ENCODE measurements around the gene GOLGA7B.

Gene GOLGA7B

DNA sequence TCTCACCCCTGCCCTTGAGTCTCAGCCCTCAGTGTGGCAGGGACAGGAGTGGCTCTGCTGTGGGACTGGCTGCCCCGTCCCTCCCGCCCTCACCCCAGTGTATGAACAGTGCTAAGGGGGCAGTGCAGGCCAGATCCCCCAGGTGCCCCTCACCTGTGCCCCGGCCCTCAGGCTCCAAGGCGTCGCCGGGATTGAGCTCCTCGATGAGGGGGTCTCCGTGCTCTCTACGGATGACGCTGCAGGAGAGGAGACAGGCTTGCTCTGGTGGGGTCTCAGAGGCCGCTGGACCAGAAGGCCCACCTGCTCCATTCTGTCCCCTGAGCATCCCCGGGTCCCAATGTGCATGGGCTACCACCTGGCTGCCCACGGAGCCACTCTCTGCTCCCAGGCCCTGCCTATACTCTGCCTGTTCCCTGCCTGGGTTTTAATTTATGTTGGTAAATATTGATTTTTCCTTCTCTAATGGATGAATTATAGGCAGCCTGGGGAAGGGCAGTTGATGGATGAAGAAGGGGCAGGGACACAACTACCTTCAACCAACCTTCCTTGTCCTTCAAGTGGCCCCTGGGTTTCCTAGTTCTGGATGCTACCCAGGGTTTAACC is 47.2 kb downstream of the GOLGA7B start:
- DNase-seq, result no peak

DNA sequence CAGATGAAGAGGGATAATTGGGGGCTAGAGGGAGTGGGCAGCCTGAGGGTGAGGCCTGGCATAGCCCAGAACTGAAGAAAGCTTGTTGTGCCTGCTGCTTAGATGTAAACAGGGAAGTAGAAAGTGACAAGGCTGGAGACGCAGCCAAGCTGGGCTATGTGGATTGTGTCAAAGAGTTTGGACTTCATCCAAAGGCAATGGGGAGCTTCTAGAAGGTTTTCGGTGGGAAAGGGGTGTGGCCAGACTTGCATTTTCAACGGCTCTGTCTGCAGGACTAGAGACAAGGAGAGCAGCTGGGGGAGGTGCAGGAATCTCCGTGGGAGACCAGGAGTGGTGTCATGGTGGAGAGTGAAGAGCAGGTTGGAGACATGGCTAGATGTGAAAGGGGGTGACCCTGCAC is 48.8 kb downstream of the GOLGA7B start:
- DNase-seq, result no peak

- DNase-seq, result no peak
Observed at GRCh38 chr10:97901381-97901780, 51.7 kb downstream of the GOLGA7B start.

GRCh38 chr10:97903128-97904017 is 53.7 kb downstream of the GOLGA7B start:
- DNase-seq, result no peak

DNA sequence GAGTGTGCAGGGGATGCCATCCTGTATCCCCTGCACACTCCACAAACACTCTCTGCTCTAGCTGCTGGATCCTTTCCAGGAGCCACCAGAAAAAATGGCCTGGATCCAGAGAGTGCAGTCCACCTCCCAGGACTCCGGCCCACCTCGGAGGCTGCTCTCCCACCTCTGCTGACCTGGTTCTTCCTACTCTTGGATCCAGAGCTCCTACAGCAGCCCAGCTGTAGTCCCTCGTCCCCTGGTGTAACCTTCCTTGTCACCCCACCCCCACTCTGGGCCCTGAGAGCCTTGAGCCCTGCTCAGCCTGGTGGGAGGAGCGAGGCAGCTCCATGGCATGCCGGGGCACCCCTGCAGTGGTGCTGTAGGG is 54.4 kb downstream of the GOLGA7B start:
- no peak for DNase-seq

- DNase-seq, result no peak
Observed at GRCh38 chr10:97904576-97904975, 54.9 kb downstream of the GOLGA7B start.

GRCh38 chr10:97905276-97905675 is 55.6 kb downstream of the GOLGA7B start:
- DNase-seq, result no peak

- no peak for DNase-seq
Observed at GRCh38 chr10:97907211-97907610, 57.6 kb downstream of the GOLGA7B start.

- no peak for DNase-seq
Observed at GRCh38 chr10:97907830-97908229, 58.2 kb downstream of the GOLGA7B start.

DNA sequence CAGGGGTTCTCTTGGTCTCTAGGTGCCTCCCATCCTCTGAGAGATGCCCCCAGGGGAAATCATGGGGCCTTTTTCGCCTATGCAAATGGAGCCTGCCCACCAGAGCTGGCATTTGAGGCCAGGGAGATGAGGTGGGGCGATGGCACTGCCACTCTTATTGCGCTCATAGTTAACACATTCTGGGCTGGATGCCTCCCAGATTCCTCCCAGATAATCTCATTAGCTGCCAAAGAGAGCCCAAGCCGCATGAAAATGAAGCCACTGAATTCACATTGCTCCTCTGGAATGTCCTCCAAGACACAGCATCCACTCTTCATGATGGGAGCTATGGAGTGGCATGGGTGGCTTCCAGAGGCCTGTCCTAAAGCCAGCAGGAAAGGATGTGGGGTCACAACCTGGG is 61.0 kb downstream of the GOLGA7B start:
- DNase-seq, result no peak

- DNase-seq, result no peak
Observed at GRCh38 chr10:97911217-97911616, 61.6 kb downstream of the GOLGA7B start.

- no peak for DNase-seq
Observed at GRCh38 chr10:97913193-97913592, 63.5 kb downstream of the GOLGA7B start.

DNA sequence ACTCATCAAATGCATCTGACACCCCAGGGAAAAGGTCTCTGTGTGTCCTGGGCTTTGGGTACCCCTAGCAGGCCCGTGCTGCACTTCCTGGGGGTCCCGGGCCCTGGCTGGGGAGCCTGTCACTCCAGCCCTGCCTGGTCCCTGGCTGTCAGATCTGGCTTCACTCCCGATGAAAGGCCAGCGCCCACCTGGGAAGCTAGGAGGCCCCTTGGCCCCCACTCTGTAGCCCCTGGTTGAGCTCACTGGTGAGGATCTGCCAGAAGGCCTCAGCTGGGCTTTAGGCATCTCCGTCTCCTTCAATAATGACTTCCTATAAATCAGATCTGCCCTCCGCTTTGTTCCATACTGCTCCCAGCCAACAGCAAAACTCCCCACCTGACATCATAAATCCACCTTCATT is 64.0 kb downstream of the GOLGA7B start:
- no peak for DNase-seq

DNA sequence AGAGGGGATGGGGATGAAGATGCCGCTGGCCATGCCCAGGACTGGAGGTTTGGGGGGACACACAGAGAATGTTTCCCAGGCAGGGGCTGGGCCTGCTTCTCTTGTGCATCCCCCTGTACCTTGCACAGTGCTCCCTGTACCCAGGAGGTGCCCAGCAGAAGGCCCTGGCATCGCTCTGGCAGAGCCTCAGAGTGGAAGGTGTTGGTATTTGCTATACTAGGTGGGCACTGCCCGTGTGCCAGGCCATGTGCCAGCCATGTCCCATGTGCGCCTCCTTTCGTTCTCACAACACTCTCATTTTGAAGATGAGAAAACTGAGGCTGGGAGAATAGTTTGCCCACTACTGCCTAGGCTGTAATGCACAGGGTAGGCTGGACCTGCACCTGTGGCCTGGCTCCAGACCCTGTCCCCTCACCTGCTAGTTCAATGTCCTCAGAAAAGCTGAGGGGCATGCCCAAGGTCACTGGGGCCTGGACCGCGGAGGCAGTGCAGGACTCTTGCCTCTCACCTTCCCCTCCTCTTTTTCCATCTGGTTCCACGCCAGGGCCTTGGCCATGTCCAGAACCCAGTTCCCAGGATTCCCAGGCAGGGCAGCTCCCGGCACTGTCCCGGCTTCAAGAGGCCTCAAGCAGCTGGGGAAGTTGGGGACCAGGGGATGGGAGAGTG is 64.7 kb downstream of the GOLGA7B start:
- no peak for DNase-seq

DNA sequence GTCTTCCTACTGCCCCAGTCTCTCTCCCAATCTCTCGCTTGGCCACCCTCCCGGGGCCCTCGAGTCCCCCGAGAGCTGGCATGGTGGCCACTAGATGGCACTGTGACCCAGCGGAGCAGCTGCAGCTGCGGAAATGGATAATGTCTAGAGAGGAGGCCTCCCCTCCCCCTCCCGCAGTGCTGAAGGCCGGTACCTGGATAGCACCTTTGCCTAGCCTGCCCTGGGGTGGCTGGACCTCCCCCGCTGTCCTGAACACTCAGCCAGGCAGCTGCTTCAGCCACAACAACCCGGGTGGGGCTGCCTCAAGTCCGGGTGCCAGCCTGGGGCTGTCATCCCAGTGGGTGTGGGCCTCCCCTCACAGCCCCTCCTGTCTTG is 65.2 kb downstream of the GOLGA7B start:
- DNase-seq, result peak; percentile 82

GRCh38 chr10:97915346-97916131 is 65.9 kb downstream of the GOLGA7B start:
- DNase-seq, result no peak

- no peak for DNase-seq
Observed at GRCh38 chr10:97916586-97916985, 66.9 kb downstream of the GOLGA7B start.

DNA sequence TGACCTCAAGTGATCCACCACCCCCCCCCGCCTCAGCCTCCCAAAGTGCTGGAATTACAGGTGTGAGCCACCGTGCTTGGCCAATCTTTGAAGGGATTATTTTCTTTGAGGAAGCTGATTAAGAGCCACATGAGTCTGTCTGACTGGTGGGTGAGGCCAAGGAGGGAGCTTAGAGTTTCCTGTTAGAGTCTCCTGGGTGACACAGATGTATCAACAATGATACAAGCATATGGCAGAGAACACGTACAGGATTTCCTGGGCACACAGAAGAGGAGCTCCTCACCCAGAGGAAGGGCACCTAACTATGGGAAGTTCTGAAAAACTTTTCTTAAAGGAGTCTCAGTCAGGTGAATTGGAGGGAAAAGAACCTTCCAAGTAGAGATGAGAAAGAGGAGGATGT is 69.4 kb downstream of the GOLGA7B start:
- no peak for DNase-seq

DNA sequence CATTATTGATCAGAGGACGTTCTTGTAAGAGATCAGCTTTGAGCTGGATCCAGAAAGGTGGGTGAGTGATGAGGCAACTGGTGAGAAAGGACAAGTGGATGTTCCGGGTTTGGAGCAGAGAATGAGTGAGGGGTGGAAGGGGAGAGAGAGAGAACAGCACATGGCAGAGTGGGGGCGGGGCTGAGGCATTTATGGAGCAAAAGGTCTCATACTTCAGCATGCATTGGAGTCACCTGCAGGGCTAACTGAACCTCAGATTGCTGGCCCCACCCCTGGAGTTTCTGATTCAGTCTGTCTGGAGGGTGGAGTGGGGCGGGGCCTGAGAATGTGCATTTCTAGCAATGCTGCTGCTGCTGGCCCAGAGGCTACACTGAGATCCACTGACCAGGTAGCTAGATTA is 71.2 kb downstream of the GOLGA7B start:
- DNase-seq, result no peak
